Kidney (tissue), 14 donors: Measurements from ENCODE around the gene SPPL2B. TPM values are rescaled to one million over a fixed set of nuclear protein-coding genes. Genes with fewer than 3 reads are reported as not detected.
"Not testable (repeated sequence)": the region's sequence is repeated elsewhere in the genome, so short reads cannot be mapped to it uniquely, and the experiment has no call there.

Source experiments
- DNase-seq, 5 donors: peaks; one replicate each; pipeline ENCODE4 v3.0.0-alpha.2; 2013 to 2020
- FAIRE-seq: peaks from 2 replicates; lab custom pipeline; 2012; peaks lifted over from hg19 to GRCh38; lab: Jason Lieb, UNC
- H3K27ac ChIP-seq, 2 donors: one replicate each; pipeline ENCODE4 v1.7.0; 2013; ENCODE audit warnings: low read depth in 2 of 2, low read length in 2 of 2, inconsistent platforms in 1 of 2
- H3K27me3 ChIP-seq: one replicate; pipeline ENCODE4 v1.7.1; 2013; ENCODE audit warnings: low read length, inconsistent platforms; ENCODE audit not compliant: control insufficient read depth, insufficient read depth
- H3K36me3 ChIP-seq, 3 donors: one replicate each; pipeline versions ENCODE4 v1.7.0 to v1.7.1; 2013; ENCODE audit warnings: low read length in 3 of 3, control low read depth in 1 of 3, inconsistent platforms in 1 of 3; ENCODE audit not compliant: insufficient read depth in 3 of 3, control insufficient read depth in 2 of 3
- H3K4me1 ChIP-seq, 3 donors: one replicate each; pipeline versions ENCODE4 v1.7.0 to v1.7.1; 2013; ENCODE audit warnings: low read length in 3 of 3, inconsistent platforms in 1 of 3, low read depth in 1 of 3; ENCODE audit not compliant: control insufficient read depth in 2 of 3, insufficient read depth in 2 of 3
- H3K4me3 ChIP-seq, 3 donors: one replicate each; pipeline versions ENCODE4 v1.7.0 to v1.8.1; 2013; ENCODE audit warnings: low read length in 3 of 3, control low read depth in 1 of 3, inconsistent platforms in 1 of 3
- H3K9ac ChIP-seq, 3 donors: one replicate each; pipeline versions ENCODE4 v1.7.0 to v1.7.1; 2013; ENCODE audit warnings: low read length in 3 of 3, control low read depth in 1 of 3, inconsistent platforms in 1 of 3
- H3K9me3 ChIP-seq, 3 donors: one replicate each; pipeline versions ENCODE4 v1.7.0 to v1.7.1; 2013; ENCODE audit warnings: low read length in 3 of 3, control low read depth in 1 of 3, inconsistent platforms in 1 of 3; ENCODE audit not compliant: control insufficient read depth in 2 of 3, insufficient read depth in 1 of 3
- intact Hi-C: fragments of 100-400 bp; cut with DNase I; formaldehyde crosslinking; loops from one replicate; pipeline ENCODE4 v1.11.1; 2022
- polyA plus RNA-seq: library from polyadenylated mRNA; stranded (reverse); fragments of 350-450 nt; fragmentation: Illumina TruSeq; extraction: RNeasy Lipid Tissue Mini Kit (QIAGEN cat#74804); gene quantifications from one replicate; pipeline ENCODE4 v1.2.3, GENCODE V29; 2014; ENCODE audit warnings: low read depth, low replicate concordance; ENCODE audit not compliant: insufficient read depth
- total RNA-seq: library from RNA; stranded (reverse); fragmentation: NEBNext Ultra II Directional; extraction: Animal tissue kit (Norgen Biotek cat#: 25700); gene quantifications from one replicate; pipeline ENCODE4 v1.2.1, GENCODE V29; 2021
- TF ChIP-seq, protein P1 (sequence below): IDR thresholded peaks from 3 replicates; pipeline ENCODE4 v1.5.1; 2012; ENCODE audit warnings: mild to moderate bottlenecking, moderate library complexity, borderline replicate concordance; ENCODE audit not compliant: insufficient read depth; ENCODE audit errors: extremely low read depth
- donor health status: control.
- donor health status: control.
- donor health status: control.
- donor health status: control.
- donor health status: control.
- donor health status: DM: yes; HTN: yes; CAD: no.
- donor health status: Normal renal cell carcinoma (clear cell type).

SPPL2B gene
- total and polyA plus RNA-seq, 2 donors from 2014 or later = 25.3 to 94.1 TPM

- Histone ChIP-seq H3K9ac (no peak overlapping the region), H3K4me3 (no peak overlapping the region), H3K27me3 (no peaks in the 10 kb centered on the region), H3K27ac (no peak overlapping the region), H3K9me3 (no peaks in the 10 kb centered on the region), H3K4me1 (no peaks in the 10 kb centered on the region), H3K36me3 (peaks cover 0 to 14% (median 7%) of the 10 kb centered on the region in 3 donors)
- intact Hi-C loops = no loop called here
- FAIRE-seq (no peak), DNase-seq (peak in 1 of 5 donors; percentile 77)
- TF ChIP-seq, protein P1, sequence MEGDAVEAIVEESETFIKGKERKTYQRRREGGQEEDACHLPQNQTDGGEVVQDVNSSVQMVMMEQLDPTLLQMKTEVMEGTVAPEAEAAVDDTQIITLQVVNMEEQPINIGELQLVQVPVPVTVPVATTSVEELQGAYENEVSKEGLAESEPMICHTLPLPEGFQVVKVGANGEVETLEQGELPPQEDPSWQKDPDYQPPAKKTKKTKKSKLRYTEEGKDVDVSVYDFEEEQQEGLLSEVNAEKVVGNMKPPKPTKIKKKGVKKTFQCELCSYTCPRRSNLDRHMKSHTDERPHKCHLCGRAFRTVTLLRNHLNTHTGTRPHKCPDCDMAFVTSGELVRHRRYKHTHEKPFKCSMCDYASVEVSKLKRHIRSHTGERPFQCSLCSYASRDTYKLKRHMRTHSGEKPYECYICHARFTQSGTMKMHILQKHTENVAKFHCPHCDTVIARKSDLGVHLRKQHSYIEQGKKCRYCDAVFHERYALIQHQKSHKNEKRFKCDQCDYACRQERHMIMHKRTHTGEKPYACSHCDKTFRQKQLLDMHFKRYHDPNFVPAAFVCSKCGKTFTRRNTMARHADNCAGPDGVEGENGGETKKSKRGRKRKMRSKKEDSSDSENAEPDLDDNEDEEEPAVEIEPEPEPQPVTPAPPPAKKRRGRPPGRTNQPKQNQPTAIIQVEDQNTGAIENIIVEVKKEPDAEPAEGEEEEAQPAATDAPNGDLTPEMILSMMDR = no peak
Measured at GRCh38 chr19:2344381-2344870, 15.9 kb downstream of the SPPL2B start.

DNA sequence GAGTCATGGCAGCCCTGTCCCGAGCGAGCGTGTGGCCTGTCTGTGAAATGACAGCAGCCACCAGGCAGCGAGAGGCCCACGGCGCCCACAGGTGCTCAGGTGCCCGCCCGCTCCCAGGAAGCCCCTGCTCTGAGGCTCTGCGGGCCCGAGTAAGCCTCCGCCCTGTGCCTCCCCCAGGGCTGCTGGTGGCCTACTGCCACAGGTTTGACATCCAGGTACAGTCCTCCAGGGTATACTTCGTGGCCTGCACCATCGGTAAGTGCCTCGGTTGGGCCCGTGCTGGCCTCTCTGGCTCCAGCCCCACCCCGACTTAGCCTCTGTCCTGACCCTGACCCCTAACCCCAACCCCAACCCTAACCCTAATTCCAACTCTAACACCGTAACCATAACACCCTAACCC lies 16.6 kb downstream of the SPPL2B start:
- no peaks in the 10 kb centered on the region for H3K9me3 ChIP-seq
- peaks cover 0 to 12% (median 11%) of the 10 kb centered on the region in 3 donors for H3K36me3 ChIP-seq
- FAIRE-seq = no peak

GRCh38 chr19:2345794-2346663 lies 17.5 kb downstream of the SPPL2B start:
- Histone ChIP-seq H3K4me1 (no peaks in the 10 kb centered on the region), H3K9ac (no peak overlapping the region), H3K9me3 (no peaks in the 10 kb centered on the region), H3K27me3 (no peaks in the 10 kb centered on the region), H3K36me3 (peaks cover 0 to 15% (median 11%) of the 10 kb centered on the region in 3 donors), H3K27ac (no peak overlapping the region), H3K4me3 (no peak overlapping the region)
- TF ChIP-seq, protein P1 = no peak
- FAIRE-seq (no peak), DNase-seq (peak in 1 of 5 donors; percentile 67)
- intact Hi-C loops = no loop called here

More for the DNA sequence above, 16.6 kb downstream of the SPPL2B start:
- intact Hi-C loops = no loop called here
- DNase-seq = no peak
- Histone ChIP-seq H3K4me3 (no peak overlapping the region), H3K9ac (no peak overlapping the region), H3K27ac (no peak overlapping the region), H3K27me3 (no peaks in the 10 kb centered on the region), H3K4me1 (no peaks in the 10 kb centered on the region)
- TF ChIP-seq, protein P1 = no peak

GRCh38 chr19:2349818-2350217 lies 21.3 kb downstream of the SPPL2B start:
- FAIRE-seq, H3K27ac ChIP-seq, H3K9me3 ChIP-seq, H3K9ac ChIP-seq, intact Hi-C loops, H3K4me3 ChIP-seq, H3K4me1 ChIP-seq, H3K27me3 ChIP-seq: not testable (repeated sequence)
- peaks cover 0 to 15% (median 6%) of the 10 kb centered on the region in 3 donors for H3K36me3 ChIP-seq
- peak in 1 of 5 donors; percentile 7 for DNase-seq
